ENCODE results near the gene IL22RA1. TPM values are rescaled to one million over a fixed set of nuclear protein-coding genes. Genes with fewer than 3 reads are reported as not detected.
A peak's percentile ranks its signal among the peaks of the same experiment; 100 is the strongest.

Gene IL22RA1
- total RNA-seq, 1 donor from 2014 or later: not detected

DNA sequence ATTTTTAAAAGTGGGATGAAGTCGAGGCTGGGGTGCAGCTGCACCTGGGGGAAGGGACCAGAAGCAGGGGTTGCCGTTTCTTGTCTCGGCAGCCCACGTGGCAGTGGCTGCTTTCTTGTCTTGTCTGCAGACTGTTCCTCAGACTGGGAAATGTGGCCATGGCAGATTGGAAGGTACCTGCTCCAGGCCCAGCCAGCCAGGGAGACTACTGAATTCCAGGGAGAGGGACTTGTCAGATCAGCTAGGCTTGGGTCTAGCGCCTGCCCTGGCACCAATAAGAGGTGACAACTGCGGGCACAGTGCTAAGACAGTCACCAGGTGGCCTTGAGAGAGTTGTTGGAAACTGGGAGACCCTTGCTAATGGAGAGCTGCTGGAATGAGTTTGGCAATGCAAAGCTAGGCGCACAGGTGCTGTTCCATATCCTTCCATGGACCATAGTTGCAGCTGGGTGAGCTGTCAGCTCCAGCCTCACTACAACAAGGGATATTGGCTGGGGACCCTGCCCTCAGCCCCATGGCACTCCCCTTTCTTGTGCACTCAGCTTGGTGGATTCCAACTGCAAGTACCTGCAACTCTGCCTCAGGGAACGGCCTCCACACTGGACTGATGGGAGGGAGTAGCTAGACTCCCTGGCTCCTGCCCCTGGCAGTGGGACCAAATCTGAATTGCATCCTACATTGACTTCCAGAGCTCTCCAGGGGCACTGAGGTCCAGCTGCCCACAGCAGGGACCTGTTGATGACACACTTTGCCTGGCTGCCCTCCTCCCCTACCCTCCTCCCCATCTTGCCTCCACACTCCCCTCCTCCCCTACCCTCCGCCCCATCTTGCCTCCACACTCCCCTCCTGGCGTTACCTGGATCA, 9.9 kb upstream of the IL22RA1 start:
- no peak overlapping the region for H3K27ac ChIP-seq (ENCODE audit: low read depth, low read length)
- no peak for TF ChIP-seq EZH2 (IDR thresholded peaks at IDR 0.05; ENCODE audit: insufficient read depth, low read length)
- TF ChIP-seq, protein P1, sequence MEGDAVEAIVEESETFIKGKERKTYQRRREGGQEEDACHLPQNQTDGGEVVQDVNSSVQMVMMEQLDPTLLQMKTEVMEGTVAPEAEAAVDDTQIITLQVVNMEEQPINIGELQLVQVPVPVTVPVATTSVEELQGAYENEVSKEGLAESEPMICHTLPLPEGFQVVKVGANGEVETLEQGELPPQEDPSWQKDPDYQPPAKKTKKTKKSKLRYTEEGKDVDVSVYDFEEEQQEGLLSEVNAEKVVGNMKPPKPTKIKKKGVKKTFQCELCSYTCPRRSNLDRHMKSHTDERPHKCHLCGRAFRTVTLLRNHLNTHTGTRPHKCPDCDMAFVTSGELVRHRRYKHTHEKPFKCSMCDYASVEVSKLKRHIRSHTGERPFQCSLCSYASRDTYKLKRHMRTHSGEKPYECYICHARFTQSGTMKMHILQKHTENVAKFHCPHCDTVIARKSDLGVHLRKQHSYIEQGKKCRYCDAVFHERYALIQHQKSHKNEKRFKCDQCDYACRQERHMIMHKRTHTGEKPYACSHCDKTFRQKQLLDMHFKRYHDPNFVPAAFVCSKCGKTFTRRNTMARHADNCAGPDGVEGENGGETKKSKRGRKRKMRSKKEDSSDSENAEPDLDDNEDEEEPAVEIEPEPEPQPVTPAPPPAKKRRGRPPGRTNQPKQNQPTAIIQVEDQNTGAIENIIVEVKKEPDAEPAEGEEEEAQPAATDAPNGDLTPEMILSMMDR (IDR thresholded peaks at IDR 0.05; ENCODE audit: insufficient read depth, low read depth, low read length): no peak
- H3K4me2 ChIP-seq (ENCODE audit: low read length): no peak overlapping the region
- peaks cover 12% of the 10 kb centered on the region for H3K4me1 ChIP-seq (ENCODE audit: insufficient read depth, low read length)
- H3K4me3 ChIP-seq (ENCODE audit: insufficient read depth, low read depth, low read length): no peak overlapping the region
- no peaks in the 10 kb centered on the region for H3K79me2 ChIP-seq (ENCODE audit: insufficient read depth, low read length)
- DNase-seq (ENCODE audit: low read depth) (no peak), FAIRE-seq (no peak)
- H4K20me1 ChIP-seq (ENCODE audit: insufficient read depth, low read length): no peaks in the 10 kb centered on the region
- H3K9ac ChIP-seq (ENCODE audit: low read length): no peak overlapping the region
- H2AFZ ChIP-seq (ENCODE audit: low read depth, low read length): no peak overlapping the region
- H3K9me3 Mint-ChIP-seq (ENCODE audit: unreplicated experiment): no peaks in the 10 kb centered on the region
- H3K4me3 Mint-ChIP-seq (ENCODE audit: unreplicated experiment): no peak overlapping the region
- H3K9me3 ChIP-seq (ENCODE audit: insufficient read depth, low read depth, low read length): no peaks in the 10 kb centered on the region
- peak overlapping the region; percentile 18 for H3K27ac Mint-ChIP-seq (ENCODE audit: unreplicated experiment)
- peaks cover 15% of the 10 kb centered on the region for H3K4me1 Mint-ChIP-seq (ENCODE audit: low read depth, unreplicated experiment)
- no peaks in the 10 kb centered on the region for H3K36me3 ChIP-seq (ENCODE audit: insufficient read depth, low read length)
- H3K36me3 Mint-ChIP-seq (ENCODE audit: low read depth, unreplicated experiment): peaks cover 3% of the 10 kb centered on the region
- H3K27me3 Mint-ChIP-seq (ENCODE audit: low read depth, unreplicated experiment): peaks cover 12% of the 10 kb centered on the region
- peaks cover 10% of the 10 kb centered on the region for H3K27me3 ChIP-seq (ENCODE audit: insufficient read depth, low read length)

DNA sequence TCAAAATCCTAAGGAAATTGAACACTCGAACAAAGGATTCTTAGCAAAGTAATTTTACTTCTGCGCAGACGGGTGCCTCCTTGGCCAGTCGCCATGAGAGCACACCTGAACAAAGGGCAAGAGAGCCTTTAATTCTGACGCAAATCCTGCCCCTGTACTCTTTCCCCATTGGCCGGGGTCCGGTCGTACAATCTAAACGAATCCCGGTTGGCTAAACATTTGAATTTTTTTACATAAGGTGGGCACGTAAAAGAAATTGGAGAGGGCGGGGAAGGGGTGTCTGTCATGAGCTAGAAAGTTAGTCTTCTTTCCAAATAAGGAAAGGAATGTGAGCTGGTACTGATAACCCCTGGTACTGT, 8.2 kb upstream of the IL22RA1 start:
- Histone ChIP-seq H3K9me3 (ENCODE audit: insufficient read depth, low read depth, low read length) (no peaks in the 10 kb centered on the region), H3K4me2 (ENCODE audit: low read length) (peak overlapping the region; percentile 84), H2AFZ (ENCODE audit: low read depth, low read length) (no peak overlapping the region), H3K4me1 (ENCODE audit: insufficient read depth, low read length) (peaks cover 12% of the 10 kb centered on the region), H3K9ac (ENCODE audit: low read length) (no peak overlapping the region), H3K4me3 (ENCODE audit: insufficient read depth, low read depth, low read length) (no peak overlapping the region), H3K27me3 (ENCODE audit: insufficient read depth, low read length) (peaks cover 12% of the 10 kb centered on the region), H3K36me3 (ENCODE audit: insufficient read depth, low read length) (no peaks in the 10 kb centered on the region), H4K20me1 (ENCODE audit: insufficient read depth, low read length) (no peaks in the 10 kb centered on the region), H3K27ac (ENCODE audit: low read depth, low read length) (no peak overlapping the region), H3K79me2 (ENCODE audit: insufficient read depth, low read length) (no peaks in the 10 kb centered on the region)
- no peak for DNase-seq (ENCODE audit: low read depth)
- peak overlapping the region; percentile 74 for H3K4me3 Mint-ChIP-seq (ENCODE audit: unreplicated experiment)
- H3K4me1 Mint-ChIP-seq (ENCODE audit: low read depth, unreplicated experiment): peaks cover 15% of the 10 kb centered on the region
- H3K27ac Mint-ChIP-seq (ENCODE audit: unreplicated experiment): peak overlapping the region; percentile 16
- H3K9me3 Mint-ChIP-seq (ENCODE audit: unreplicated experiment): peaks cover 4% of the 10 kb centered on the region
- H3K27me3 Mint-ChIP-seq (ENCODE audit: low read depth, unreplicated experiment): peaks cover 11% of the 10 kb centered on the region
- TF ChIP-seq, protein P1 (IDR thresholded peaks at IDR 0.05; ENCODE audit: insufficient read depth, low read depth, low read length): no peak
- no peak for TF ChIP-seq EZH2 (IDR thresholded peaks at IDR 0.05; ENCODE audit: insufficient read depth, low read length)
- FAIRE-seq: no peak
- no peaks in the 10 kb centered on the region for H3K36me3 Mint-ChIP-seq (ENCODE audit: low read depth, unreplicated experiment)

Measured in astrocyte (in vitro differentiated cells and primary cell).